ENCODE measurements around the gene EIF4E1B.

Gene EIF4E1B

DNA sequence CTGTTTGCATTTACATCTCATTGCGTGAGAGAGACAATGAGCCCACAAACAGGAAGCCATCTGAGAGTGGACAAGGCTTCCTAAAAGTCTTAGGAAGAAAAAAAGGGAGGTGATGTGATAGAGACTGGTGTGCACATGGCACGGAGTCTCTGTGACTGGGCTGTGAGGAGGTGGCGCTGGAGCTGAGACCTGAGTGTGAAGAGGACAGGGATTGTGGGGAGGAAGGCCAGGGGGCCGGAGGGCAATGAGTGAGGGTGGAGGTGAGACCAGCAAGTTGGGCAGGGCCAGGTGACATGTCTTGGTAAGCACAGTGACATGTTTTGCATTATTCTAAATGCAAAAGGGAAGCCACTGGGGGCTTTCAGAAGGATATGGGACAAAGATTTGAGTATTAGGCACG, 61.9 kb downstream of the EIF4E1B start:
- no peak for DNase-seq (ENCODE audit: low spot score)

DNA sequence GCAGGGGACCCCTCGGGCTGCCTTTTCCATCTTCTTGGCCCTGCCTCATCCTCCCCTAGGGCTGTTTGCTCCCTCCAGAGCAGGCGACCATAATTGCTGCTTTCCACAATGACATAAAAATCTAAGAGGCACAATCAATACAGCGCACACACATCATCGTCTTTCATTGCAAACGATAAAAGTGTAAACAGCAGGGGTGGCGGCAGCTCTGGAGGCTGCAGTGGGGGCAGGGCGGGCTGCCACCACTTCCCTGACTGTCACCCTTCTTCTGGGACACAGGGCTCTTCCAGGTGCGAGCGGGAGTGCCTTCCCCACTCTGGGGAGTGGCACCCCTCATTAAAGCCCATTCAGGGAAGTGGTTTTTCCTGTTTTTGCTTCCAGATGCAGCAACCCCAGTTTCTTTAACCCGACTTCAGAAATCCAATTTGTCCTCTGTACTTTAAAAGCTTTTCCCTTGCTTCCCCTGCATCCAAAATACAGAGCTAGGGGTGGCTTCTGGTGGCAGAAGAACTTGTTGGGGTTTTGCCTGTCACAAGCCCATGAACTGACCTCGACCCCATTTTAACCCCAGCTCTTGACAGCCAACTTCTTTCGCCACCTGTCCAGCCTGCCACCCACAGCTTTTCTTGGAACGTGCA, 62.5 kb downstream of the EIF4E1B start:
- DNase-seq (ENCODE audit: low spot score): no peak

DNA sequence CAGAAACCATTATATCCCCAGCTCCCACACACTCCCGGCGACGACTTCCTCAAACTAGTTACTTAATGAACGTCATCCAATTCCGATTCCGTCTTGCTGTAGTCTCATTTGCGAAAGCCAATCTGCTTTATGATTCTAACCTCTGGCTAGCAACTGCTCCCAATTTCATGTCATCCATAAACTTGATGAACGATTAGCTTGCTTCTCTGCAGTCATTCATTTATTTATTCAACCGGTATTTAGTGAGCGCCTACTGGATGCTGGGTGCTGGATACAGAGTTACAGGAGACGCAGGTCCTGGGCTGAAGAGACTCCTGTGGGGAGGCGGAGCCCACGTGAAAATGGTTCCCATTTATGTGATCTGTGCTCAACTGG, 63.0 kb downstream of the EIF4E1B start:
- DNase-seq (ENCODE audit: low spot score): no peak

DNA sequence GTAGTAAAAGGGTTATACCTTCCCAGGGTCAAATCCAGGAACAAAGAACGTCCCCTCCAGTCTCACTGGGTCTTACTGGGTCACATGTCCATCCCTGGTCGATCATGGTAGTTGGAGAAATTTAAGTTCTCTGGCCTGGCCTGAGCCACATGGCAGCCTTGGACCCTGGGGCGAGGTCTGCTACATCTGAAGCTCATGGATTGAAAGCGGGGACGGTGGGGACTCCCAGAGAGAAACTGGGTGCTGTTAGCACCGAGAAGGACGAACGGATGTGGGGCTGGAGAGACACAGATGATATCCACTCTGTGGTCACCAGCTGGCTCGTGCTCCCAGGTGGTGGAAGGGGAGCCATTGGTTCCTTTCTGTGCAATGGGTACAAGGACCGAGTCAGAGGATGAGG, 63.7 kb downstream of the EIF4E1B start:
- no peak for DNase-seq (ENCODE audit: low spot score)

DNA sequence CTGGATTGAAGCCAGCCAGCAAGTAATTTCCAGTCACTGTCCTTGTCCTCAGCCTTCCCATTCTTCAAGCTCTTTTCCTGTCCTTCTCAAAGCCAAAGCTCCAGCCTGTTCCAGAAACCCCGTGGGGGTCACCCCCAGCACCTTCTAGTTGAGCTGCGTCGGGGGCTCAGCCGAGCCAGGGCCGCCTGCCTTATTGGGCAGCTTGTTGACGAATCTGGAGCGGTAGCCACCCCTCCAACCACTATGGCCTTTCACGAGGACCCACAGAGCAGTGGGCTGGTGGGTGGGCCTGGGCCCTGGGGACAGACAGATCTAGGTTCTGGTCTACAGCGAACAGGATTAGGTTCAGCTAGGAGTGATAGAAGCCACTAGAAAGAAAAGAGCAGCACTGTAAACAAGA, 64.2 kb downstream of the EIF4E1B start:
- no peak for DNase-seq (ENCODE audit: low spot score)

DNA sequence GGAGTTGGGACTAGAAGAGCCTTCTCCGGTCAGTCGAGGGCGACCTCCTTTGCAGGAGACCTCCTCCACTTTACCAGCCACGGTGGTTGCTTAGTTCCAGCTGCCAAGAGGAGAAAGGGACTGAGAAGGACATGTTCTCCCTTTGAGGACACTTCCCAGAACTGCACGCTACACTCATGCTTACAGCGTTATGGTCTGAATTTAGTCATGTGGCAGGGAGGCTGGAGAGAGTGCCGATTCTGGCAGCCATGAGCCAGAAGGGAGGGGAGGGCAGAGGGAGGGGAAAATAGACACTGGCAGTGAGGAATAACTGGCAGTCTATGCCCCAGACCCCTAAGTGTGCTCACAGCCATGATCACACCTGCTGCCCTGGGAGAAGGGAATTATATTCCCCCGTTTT, 64.6 kb downstream of the EIF4E1B start:
- DNase-seq (ENCODE audit: low spot score): no peak
